Stimulated activated CD4-positive, alpha-beta T cell treated with anti-CD3 and anti-CD28 coated beads, Interleukin-4, amount 100 ng/mL, for 1 hour (primary cell): ENCODE results near the gene FBN2.
"Not testable (repeated sequence)": the region's sequence is repeated elsewhere in the genome, so short reads cannot be mapped to it uniquely, and the experiment has no call there.

Experiments used
- DNase-seq: peaks from one replicate; pipeline ENCODE4 v3.0.0-alpha.2; 2020

The FBN2 gene

GRCh38 chr5:128413356-128413755 lies 124.7 kb downstream of the FBN2 start:
- no peak for DNase-seq

GRCh38 chr5:128412145-128412930 lies 125.7 kb downstream of the FBN2 start:
- no peak for DNase-seq

GRCh38 chr5:128409166-128409800 lies 128.8 kb downstream of the FBN2 start:
- no peak for DNase-seq

GRCh38 chr5:128408622-128409021 lies 129.4 kb downstream of the FBN2 start:
- DNase-seq: no peak

GRCh38 chr5:128407944-128408343 lies 130.1 kb downstream of the FBN2 start:
- DNase-seq: no peak

GRCh38 chr5:128406803-128407202 lies 131.2 kb downstream of the FBN2 start:
- DNase-seq: no peak

- no peak for DNase-seq
These were observed 132.9 kb downstream of the FBN2 start for GRCh38 chr5:128405159-128405558.

- no peak for DNase-seq
These were observed 134.7 kb downstream of the FBN2 start for GRCh38 chr5:128403333-128403732.

GRCh38 chr5:128402506-128402905 lies 135.5 kb downstream of the FBN2 start:
- no peak for DNase-seq

- not testable (repeated sequence) for DNase-seq
These were observed 137.3 kb downstream of the FBN2 start for GRCh38 chr5:128400766-128401165.

GRCh38 chr5:128399111-128399510 lies 138.9 kb downstream of the FBN2 start:
- DNase-seq: no peak

GRCh38 chr5:128397876-128398275 lies 140.2 kb downstream of the FBN2 start:
- DNase-seq: no peak

GRCh38 chr5:128395073-128395472 lies 143.0 kb downstream of the FBN2 start:
- DNase-seq: no peak

- no peak for DNase-seq
These were observed 154.0 kb downstream of the FBN2 start for GRCh38 chr5:128384068-128384467.

GRCh38 chr5:128380337-128380736 lies 157.7 kb downstream of the FBN2 start:
- no peak for DNase-seq

GRCh38 chr5:128378632-128379031 lies 159.4 kb downstream of the FBN2 start:
- no peak for DNase-seq

GRCh38 chr5:128378196-128378595 lies 159.8 kb downstream of the FBN2 start:
- DNase-seq: no peak

GRCh38 chr5:128376577-128376976 lies 161.5 kb downstream of the FBN2 start:
- DNase-seq: no peak

- DNase-seq: no peak
These were observed 171.9 kb downstream of the FBN2 start for GRCh38 chr5:128366147-128366546.

- DNase-seq: no peak
These were observed 175.7 kb downstream of the FBN2 start for GRCh38 chr5:128362370-128362769.

GRCh38 chr5:128358826-128359225 lies 179.2 kb downstream of the FBN2 start:
- no peak for DNase-seq

- no peak for DNase-seq
These were observed 180.8 kb downstream of the FBN2 start for GRCh38 chr5:128357226-128357625.

GRCh38 chr5:128355961-128356360 lies 182.1 kb downstream of the FBN2 start:
- no peak for DNase-seq

GRCh38 chr5:128353441-128354107 lies 184.5 kb downstream of the FBN2 start:
- no peak for DNase-seq
